ENCODE measurements around the gene TMEM245. TPM values are rescaled to one million over a fixed set of nuclear protein-coding genes. Genes with fewer than 3 reads are reported as not detected.

The TMEM245 gene
- polyA plus RNA-seq, 3 donors: 6.9 to 11.3 (median 9.7) TPM

DNA sequence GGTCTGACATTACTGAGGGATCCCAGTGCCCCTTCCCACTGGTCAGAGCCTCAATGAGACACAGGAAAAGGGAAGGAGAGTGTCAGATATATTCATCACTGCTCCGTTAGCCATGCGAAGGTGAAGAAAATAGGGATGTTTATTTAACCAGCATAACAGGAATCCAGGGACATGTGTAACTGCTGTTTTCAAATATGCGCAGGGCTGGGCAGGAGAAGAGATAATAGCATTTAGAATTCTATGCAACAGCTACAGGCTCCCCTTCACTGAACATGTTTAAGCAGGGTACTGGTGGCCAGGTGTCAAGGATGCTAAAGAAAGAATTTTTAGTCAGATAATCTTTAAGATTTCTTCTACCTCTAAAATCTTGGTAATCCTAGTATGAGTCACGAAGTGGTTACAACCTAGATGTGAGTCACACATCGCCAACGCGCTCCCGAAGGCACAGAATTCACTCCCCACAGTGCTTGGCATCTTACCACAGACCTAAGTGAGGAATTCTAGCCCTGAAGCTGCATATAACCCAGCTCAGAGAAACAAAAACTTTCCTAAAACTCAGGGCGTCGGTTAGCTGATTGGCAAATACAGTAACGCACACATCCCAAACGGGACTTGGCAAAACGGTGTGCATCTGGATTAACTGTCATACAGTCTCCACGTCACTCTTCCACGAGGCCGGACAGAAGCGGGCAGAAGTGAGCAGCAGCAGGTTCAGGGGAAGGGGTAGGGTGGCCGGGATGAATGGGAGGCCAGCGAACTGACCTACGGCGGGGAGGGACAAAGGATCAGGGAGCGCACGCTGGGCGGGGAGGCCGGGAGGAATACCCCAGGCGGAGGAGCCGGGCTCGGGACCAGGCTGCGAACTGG, 107.5 kb downstream of the TMEM245 start:
- Histone ChIP-seq H3K27ac (ENCODE audit: low read depth in 1 of 2, low read length in 2 of 2) (peak overlapping the region in 1 of 2 donors; percentile 15), H3K9me3 (replicated peaks in 1 of 2; ENCODE audit: control insufficient read depth in 1 of 2, insufficient read depth in 1 of 2, low read length in 2 of 2) (no peaks in the 10 kb centered on the region), H3K9ac (ENCODE audit: insufficient read depth, low read length, poor library complexity, severe bottlenecking) (peak overlapping the region; percentile 77), H3K27me3 (ENCODE audit: control insufficient read depth in 2 of 2, insufficient read depth in 2 of 2, low read length in 2 of 2) (no peaks in the 10 kb centered on the region), H3K4me3 (replicated peaks in 1 of 3; ENCODE audit: low read depth in 2 of 3, low read length in 3 of 3) (peak overlapping the region; percentile 56 to 87 (median 84)), H2AFZ (ENCODE audit: insufficient read depth, low read depth, low read length, poor library complexity, severe bottlenecking) (peak overlapping the region; percentile 87), H3K4me1 (ENCODE audit: control insufficient read depth in 1 of 2, insufficient read depth in 2 of 2, low read length in 2 of 2) (peaks cover 25 to 33% of the 10 kb centered on the region in 2 donors), H3K79me2 (ENCODE audit: insufficient read depth, low read length) (no peaks in the 10 kb centered on the region), H4K20me1 (ENCODE audit: insufficient read depth, low read length) (no peaks in the 10 kb centered on the region), H3K36me3 (replicated peaks in 1 of 2; ENCODE audit: control insufficient read depth in 1 of 2, insufficient read depth in 2 of 2, low read length in 2 of 2) (no peaks in the 10 kb centered on the region), H3K4me2 (replicated peaks; ENCODE audit: extremely low read depth, low read length, poor library complexity, severe bottlenecking) (peak overlapping the region; percentile 97)
- intact Hi-C loops (cut with micrococcal nuclease): loop anchor here in 1 of 2 donors (5.0 to 10.0 kb wide), 2 partner anchors 80 to 103 kb away; partner anchors contain the start of genes ABITRAM, ELP1 and TMEM245
- TF ChIP-seq, protein P1, sequence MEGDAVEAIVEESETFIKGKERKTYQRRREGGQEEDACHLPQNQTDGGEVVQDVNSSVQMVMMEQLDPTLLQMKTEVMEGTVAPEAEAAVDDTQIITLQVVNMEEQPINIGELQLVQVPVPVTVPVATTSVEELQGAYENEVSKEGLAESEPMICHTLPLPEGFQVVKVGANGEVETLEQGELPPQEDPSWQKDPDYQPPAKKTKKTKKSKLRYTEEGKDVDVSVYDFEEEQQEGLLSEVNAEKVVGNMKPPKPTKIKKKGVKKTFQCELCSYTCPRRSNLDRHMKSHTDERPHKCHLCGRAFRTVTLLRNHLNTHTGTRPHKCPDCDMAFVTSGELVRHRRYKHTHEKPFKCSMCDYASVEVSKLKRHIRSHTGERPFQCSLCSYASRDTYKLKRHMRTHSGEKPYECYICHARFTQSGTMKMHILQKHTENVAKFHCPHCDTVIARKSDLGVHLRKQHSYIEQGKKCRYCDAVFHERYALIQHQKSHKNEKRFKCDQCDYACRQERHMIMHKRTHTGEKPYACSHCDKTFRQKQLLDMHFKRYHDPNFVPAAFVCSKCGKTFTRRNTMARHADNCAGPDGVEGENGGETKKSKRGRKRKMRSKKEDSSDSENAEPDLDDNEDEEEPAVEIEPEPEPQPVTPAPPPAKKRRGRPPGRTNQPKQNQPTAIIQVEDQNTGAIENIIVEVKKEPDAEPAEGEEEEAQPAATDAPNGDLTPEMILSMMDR (IDR thresholded peaks at IDR 0.05): no peak
- H3K36me3 Mint-ChIP-seq: peaks cover 0 to 3% of the 10 kb centered on the region in 2 donors
- peak overlapping the region; percentile 66 to 86 (median 80) for H3K27ac Mint-ChIP-seq
- DNase-seq: peak; percentile 60 to 87 (median 87)
- 3% methylated on average over 24 of the region's 29 CpGs for WGBS (ENCODE audit: insufficient coverage)
- H3K27me3 Mint-ChIP-seq (ENCODE audit: low read depth in 3 of 3): peaks cover 6 to 9% (median 8%) of the 10 kb centered on the region in 3 donors
- peak overlapping the region; percentile 99 for H3K4me3 Mint-ChIP-seq
- peaks cover 0 to 2% (median 0%) of the 10 kb centered on the region in 7 donors for H3K9me3 Mint-ChIP-seq
- peaks cover 31% of the 10 kb centered on the region for H3K4me1 Mint-ChIP-seq

DNA sequence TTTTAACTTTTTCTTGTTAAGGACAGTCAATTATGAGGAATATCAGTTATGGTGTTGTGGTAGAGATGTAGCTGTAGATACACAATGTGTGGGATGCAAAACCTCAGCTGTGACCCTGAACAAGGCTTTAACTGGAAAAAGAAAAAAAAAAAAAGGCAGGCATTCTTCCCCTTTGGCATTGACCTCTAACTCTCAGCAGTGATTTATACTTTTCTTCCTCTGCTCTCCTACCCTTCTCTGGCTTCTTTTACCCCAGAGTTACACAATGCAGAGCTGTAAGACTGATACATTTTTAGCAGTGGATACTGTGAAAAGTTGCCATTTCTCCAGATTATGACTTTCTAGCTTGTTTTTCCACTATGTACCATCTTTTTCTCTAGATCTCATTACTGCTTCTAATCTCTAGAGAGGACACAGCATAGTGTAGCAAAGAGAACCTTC, 108.5 kb downstream of the TMEM245 start:
- TF ChIP-seq, protein P1 (IDR thresholded peaks at IDR 0.05): no peak
- Mint-ChIP-seq H3K27ac (peak overlapping the region in 4 of 7 donors; percentile 14 to 59 (median 24)), H3K9me3 (peaks cover 0 to 2% (median 0%) of the 10 kb centered on the region in 7 donors), H3K4me3 (no peak overlapping the region), H3K36me3 (peaks cover 0 to 4% of the 10 kb centered on the region in 2 donors), H3K27me3 (ENCODE audit: low read depth in 3 of 3) (peaks cover 6 to 9% (median 8%) of the 10 kb centered on the region in 3 donors), H3K4me1 (peaks cover 31% of the 10 kb centered on the region)
- Histone ChIP-seq H3K9ac (ENCODE audit: insufficient read depth, low read length, poor library complexity, severe bottlenecking) (no peak overlapping the region), H3K79me2 (ENCODE audit: insufficient read depth, low read length) (no peaks in the 10 kb centered on the region), H3K36me3 (replicated peaks in 1 of 2; ENCODE audit: control insufficient read depth in 1 of 2, insufficient read depth in 2 of 2, low read length in 2 of 2) (no peaks in the 10 kb centered on the region), H3K4me2 (replicated peaks; ENCODE audit: extremely low read depth, low read length, poor library complexity, severe bottlenecking) (peak overlapping the region; percentile 10), H3K27me3 (ENCODE audit: control insufficient read depth in 2 of 2, insufficient read depth in 2 of 2, low read length in 2 of 2) (no peaks in the 10 kb centered on the region), H3K4me3 (replicated peaks in 1 of 3; ENCODE audit: low read depth in 2 of 3, low read length in 3 of 3) (no peak overlapping the region), H3K9me3 (replicated peaks in 1 of 2; ENCODE audit: control insufficient read depth in 1 of 2, insufficient read depth in 1 of 2, low read length in 2 of 2) (no peaks in the 10 kb centered on the region), H3K4me1 (ENCODE audit: control insufficient read depth in 1 of 2, insufficient read depth in 2 of 2, low read length in 2 of 2) (peaks cover 25 to 33% of the 10 kb centered on the region in 2 donors), H4K20me1 (ENCODE audit: insufficient read depth, low read length) (no peaks in the 10 kb centered on the region), H3K27ac (ENCODE audit: low read depth in 1 of 2, low read length in 2 of 2) (peak overlapping the region in 1 of 2 donors; percentile 21), H2AFZ (ENCODE audit: insufficient read depth, low read depth, low read length, poor library complexity, severe bottlenecking) (no peak overlapping the region)
- intact Hi-C loops (cut with micrococcal nuclease): loop anchor here in 1 of 2 donors (5.0 to 10.0 kb wide), 2 partner anchors 79 to 104 kb away; partner anchors contain the start of genes ABITRAM, ELP1 and TMEM245
- DNase-seq: peak in 1 of 3 donors; percentile 6

Measured in CD14-positive monocyte (primary cell).